ENCODE results near the gene CHST8.
"Not testable (repeated sequence)": the region's sequence is repeated elsewhere in the genome, so short reads cannot be mapped to it uniquely, and the experiment has no call there.

DNA sequence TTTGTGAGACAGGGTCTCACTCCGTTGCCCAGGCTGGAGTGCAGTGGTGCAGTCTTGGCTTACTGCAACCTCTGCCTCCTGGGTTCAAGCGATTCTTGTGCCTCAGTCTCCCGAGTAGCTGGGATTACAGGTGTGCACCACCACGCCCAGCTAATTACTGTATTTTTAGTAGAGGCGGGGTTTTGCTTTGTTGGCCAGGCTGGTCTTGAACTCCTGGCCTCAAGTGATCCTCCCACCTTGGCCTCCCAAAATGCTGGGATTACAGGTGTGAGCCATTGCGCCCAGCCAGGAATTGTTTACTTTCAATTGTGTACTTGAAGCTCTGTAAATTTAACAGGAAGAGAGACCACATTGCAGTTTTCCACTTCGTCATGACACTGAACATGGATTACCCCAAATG, 197.3 kb downstream of the CHST8 start:
- not testable (repeated sequence) for TF ChIP-seq POLR2A (IDR thresholded peaks at IDR 0.05; ENCODE audit: low read depth); CTCF (IDR thresholded peaks at IDR 0.05)
